Gastrocnemius medialis (tissue), 4 donors: ENCODE results near the gene VGLL3. TPM values are rescaled to one million over a fixed set of nuclear protein-coding genes. Genes with fewer than 3 reads are reported as not detected.

Experiments
- ATAC-seq, 2 donors: fragments of 150-250 bp; one replicate each; pipeline ENCODE4 v1.9.1; 2016
- DNase-seq, 2 donors: peaks; one replicate each; pipeline ENCODE4 v3.0.0-alpha.2; 2019
- H3K27ac ChIP-seq, 4 donors: fragments of 200-600 bp; sonication (generic); 1 replicate in 1 of 4; 2 replicates in 3 of 4; pipeline ENCODE4 v1.5.1; 2016 to 2018; ENCODE audit warnings: mild to moderate bottlenecking in 2 of 4, moderate library complexity in 1 of 4
- H3K27me3 ChIP-seq, 3 donors: fragments of 200-600 bp; sonication (generic) in 2 of 3; 1 replicate in 1 of 3; 2 replicates in 2 of 3; pipeline versions ENCODE4 v1.5.1 to v1.6.0; 2016 to 2019; ENCODE audit warnings: mild to moderate bottlenecking in 1 of 3, moderate library complexity in 1 of 3
- H3K36me3 ChIP-seq, 2 donors: fragments of 200-600 bp; sonication (generic) in 1 of 2; one replicate each; pipeline ENCODE4 v1.5.1; 2017 to 2018
- H3K4me1 ChIP-seq, 2 donors: fragments of 200-600 bp; sonication (generic) in 1 of 2; one replicate each; pipeline ENCODE4 v1.5.1; 2016 to 2017; ENCODE audit warnings: mild to moderate bottlenecking in 2 of 2
- H3K4me3 ChIP-seq, 4 donors: fragments of 200-600 bp; sonication (generic) in 3 of 4; 1 replicate in 1 of 4; 2 replicates in 3 of 4; pipeline ENCODE4 v1.5.1; 2016 to 2019; ENCODE audit warnings: mild to moderate bottlenecking in 2 of 4
- H3K9me3 ChIP-seq, 3 donors: fragments of 200-600 bp; sonication (generic) in 2 of 3; 1 replicate in 1 of 3; 2 replicates in 2 of 3; pipeline ENCODE4 v1.5.1; 2016 to 2019
- POLR2A ChIP-seq, 2 donors: fragments of 450-650 bp; IDR thresholded peaks; one replicate each; pipeline ENCODE4 v1.6.1; 2017; ENCODE audit warnings: antibody characterized with exemption in 2 of 2, mild to moderate bottlenecking in 2 of 2, moderate library complexity in 2 of 2
- in situ Hi-C, 4 donors: fragments of 200-750 bp; cut with MboI; loops; one replicate each; pipeline versions ENCODE4 v1.15.0 to v1.8.0; 2017; ENCODE audit warnings: low sequenced_read_pairs in 4 of 4
- intact Hi-C: fragments of 100-400 bp; cut with DNase I; formaldehyde crosslinking; loops from one replicate; pipeline ENCODE4 v1.15.1; 2023; ENCODE audit warnings: low total_unique reads
- total RNA-seq, 4 donors: library from RNA; depleted of rRNA; stranded (reverse); fragments of >200 nt; gene quantifications; one replicate each; pipeline versions ENCODE4 v1.1.0 to v1.2.3, GENCODE V29; 2016
- TF ChIP-seq, protein P1 (sequence below), 5 experiments: fragments of 450-650 bp in 3 of 5; fragments of 200-600 bp in 2 of 5; sonication (generic) in 2 of 5; IDR thresholded peaks in 4 of 5; conservative IDR thresholded peaks in 1 of 5; 1 replicate in 4 of 5; 2 replicates in 1 of 5; pipeline ENCODE4 v1.5.1; 2016 to 2019; ENCODE audit warnings: antibody characterized with exemption in 5 of 5, mild to moderate bottlenecking in 3 of 5, moderate library complexity in 3 of 5

The VGLL3 gene
- total RNA-seq, 4 donors from 2014 or later: 3.5 to 9.5 (median 5.6) TPM

DNA sequence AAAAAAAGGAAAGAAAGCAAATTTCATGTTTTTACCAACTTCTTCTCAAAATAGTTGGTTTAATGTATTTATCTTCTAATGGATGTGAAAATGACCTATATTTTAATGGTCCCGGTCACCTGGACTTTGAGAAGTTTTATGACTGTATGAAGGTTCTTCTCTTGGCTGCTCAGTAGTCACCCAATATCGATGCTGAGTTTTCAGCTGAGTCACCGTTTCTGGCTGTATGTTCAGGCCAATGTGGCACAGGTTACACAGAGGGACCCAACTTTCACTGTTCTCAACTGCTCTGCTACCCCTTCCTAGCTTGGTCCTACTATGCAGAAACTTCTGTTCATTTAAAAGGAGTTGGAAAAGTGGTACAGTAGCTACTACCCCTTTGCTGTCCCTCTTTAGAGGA lies 25.8 kb downstream of the VGLL3 start:
- Histone ChIP-seq H3K27ac (no peak overlapping the region), H3K27me3 (no peaks in the 10 kb centered on the region), H3K36me3 (no peaks in the 10 kb centered on the region), H3K9me3 (no peaks in the 10 kb centered on the region), H3K4me1 (no peaks in the 10 kb centered on the region), H3K4me3 (no peak overlapping the region)
- in situ Hi-C loops (loop anchor here in 1 of 4 donors (25.0 kb wide), 1 partner anchor 197 kb away; no protein-coding TSS in a partner anchor), intact Hi-C loops (no loop called here)
- ATAC-seq: no peak
- TF ChIP-seq, protein P1, sequence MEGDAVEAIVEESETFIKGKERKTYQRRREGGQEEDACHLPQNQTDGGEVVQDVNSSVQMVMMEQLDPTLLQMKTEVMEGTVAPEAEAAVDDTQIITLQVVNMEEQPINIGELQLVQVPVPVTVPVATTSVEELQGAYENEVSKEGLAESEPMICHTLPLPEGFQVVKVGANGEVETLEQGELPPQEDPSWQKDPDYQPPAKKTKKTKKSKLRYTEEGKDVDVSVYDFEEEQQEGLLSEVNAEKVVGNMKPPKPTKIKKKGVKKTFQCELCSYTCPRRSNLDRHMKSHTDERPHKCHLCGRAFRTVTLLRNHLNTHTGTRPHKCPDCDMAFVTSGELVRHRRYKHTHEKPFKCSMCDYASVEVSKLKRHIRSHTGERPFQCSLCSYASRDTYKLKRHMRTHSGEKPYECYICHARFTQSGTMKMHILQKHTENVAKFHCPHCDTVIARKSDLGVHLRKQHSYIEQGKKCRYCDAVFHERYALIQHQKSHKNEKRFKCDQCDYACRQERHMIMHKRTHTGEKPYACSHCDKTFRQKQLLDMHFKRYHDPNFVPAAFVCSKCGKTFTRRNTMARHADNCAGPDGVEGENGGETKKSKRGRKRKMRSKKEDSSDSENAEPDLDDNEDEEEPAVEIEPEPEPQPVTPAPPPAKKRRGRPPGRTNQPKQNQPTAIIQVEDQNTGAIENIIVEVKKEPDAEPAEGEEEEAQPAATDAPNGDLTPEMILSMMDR (IDR thresholded peaks at IDR 0.05 in 4 of 5, conservative IDR thresholded peaks at IDR 0.05 in 1 of 5): no peak
- TF ChIP-seq POLR2A (IDR thresholded peaks at IDR 0.05): no peak
- no peak for DNase-seq

DNA sequence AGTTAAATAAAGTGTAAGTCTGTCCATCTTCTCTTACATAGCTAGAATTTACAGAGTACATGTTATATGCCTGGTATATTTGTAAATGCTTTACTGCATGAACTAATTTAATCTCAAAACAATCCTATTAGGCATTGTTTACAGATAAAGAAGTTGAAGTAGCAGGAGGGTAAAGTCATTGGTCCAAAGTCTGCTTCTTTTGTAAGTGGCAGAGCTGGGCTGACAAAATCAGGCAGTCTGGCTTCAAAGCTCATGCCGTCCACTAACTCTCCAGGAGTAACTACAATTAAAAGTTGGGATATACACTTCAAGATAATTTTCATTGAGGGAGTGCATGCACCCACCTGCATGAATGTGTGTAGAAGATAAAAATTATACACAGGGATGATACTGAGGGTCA lies 27.3 kb downstream of the VGLL3 start:
- Histone ChIP-seq H3K36me3 (no peaks in the 10 kb centered on the region), H3K27me3 (no peaks in the 10 kb centered on the region), H3K9me3 (no peaks in the 10 kb centered on the region), H3K4me1 (no peaks in the 10 kb centered on the region), H3K27ac (no peak overlapping the region), H3K4me3 (no peak overlapping the region)
- no peak for ATAC-seq
- intact Hi-C loops (no loop called here), in situ Hi-C loops (loop anchor here in 1 of 4 donors (25.0 kb wide), 1 partner anchor 199 kb away; no protein-coding TSS in a partner anchor)
- DNase-seq: no peak
- TF ChIP-seq POLR2A (IDR thresholded peaks at IDR 0.05): no peak
- TF ChIP-seq, protein P1 (IDR thresholded peaks at IDR 0.05 in 4 of 5, conservative IDR thresholded peaks at IDR 0.05 in 1 of 5): no peak

DNA sequence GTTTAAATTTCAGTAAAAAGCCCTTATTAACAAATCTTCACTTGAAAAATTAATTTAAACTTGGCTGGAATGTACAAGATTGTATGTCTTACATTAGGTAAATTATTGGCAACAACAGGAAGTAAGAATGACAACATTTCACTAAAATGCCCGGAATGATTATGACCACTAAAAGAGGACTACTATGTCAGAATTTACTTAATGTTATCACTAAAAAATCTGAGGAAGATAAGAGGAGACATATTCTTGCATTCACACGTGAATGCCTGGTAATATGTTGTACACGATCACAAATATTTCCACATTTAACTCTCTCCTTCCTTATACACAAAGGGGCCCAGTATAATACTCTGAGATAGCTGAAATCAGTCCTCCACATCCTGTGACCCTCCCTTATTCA lies 29.7 kb downstream of the VGLL3 start:
- intact Hi-C loops: no loop called here
- TF ChIP-seq POLR2A (IDR thresholded peaks at IDR 0.05): no peak
- TF ChIP-seq, protein P1 (IDR thresholded peaks at IDR 0.05 in 4 of 5, conservative IDR thresholded peaks at IDR 0.05 in 1 of 5): no peak

DNA sequence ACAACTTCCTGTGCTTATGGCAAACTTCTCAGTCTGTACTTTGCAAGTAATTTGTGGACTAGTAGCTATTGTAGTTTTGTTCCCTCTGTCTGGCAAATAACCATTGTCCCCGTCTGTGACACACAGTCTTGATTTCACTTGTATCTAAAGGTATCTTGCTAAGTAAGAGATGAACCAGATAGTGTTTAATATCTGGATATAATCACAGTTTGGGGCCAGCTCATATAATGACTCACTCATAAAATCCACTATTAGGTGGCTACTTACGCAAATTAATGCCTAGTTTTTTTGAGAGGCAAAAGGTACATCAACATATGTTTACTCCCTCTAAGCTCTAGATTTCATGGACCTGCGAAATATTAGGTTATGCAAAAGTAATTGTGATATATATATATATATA lies 30.4 kb downstream of the VGLL3 start:
- no peak for DNase-seq
- intact Hi-C loops (no loop called here), in situ Hi-C loops (loop anchor here in 1 of 4 donors (25.0 kb wide), 1 partner anchor 202 kb away; no protein-coding TSS in a partner anchor)
- Histone ChIP-seq H3K4me1 (no peaks in the 10 kb centered on the region), H3K36me3 (no peaks in the 10 kb centered on the region), H3K27ac (no peak overlapping the region), H3K9me3 (no peaks in the 10 kb centered on the region), H3K4me3 (no peak overlapping the region), H3K27me3 (no peaks in the 10 kb centered on the region)
- TF ChIP-seq POLR2A (IDR thresholded peaks at IDR 0.05): no peak
- TF ChIP-seq, protein P1 (IDR thresholded peaks at IDR 0.05 in 4 of 5, conservative IDR thresholded peaks at IDR 0.05 in 1 of 5): no peak
- ATAC-seq: no peak

More for the DNA sequence above, 29.7 kb downstream of the VGLL3 start:
- no peaks in the 10 kb centered on the region for H3K36me3 ChIP-seq
- H3K9me3 ChIP-seq: no peaks in the 10 kb centered on the region
- no peak overlapping the region for H3K27ac ChIP-seq
- H3K4me3 ChIP-seq: no peak overlapping the region
- H3K4me1 ChIP-seq: no peaks in the 10 kb centered on the region
- no peaks in the 10 kb centered on the region for H3K27me3 ChIP-seq
- DNase-seq (no peak), ATAC-seq (no peak)
- in situ Hi-C loops: loop anchor here in 1 of 4 donors (25.0 kb wide), 1 partner anchor 201 kb away; no protein-coding TSS in a partner anchor

DNA sequence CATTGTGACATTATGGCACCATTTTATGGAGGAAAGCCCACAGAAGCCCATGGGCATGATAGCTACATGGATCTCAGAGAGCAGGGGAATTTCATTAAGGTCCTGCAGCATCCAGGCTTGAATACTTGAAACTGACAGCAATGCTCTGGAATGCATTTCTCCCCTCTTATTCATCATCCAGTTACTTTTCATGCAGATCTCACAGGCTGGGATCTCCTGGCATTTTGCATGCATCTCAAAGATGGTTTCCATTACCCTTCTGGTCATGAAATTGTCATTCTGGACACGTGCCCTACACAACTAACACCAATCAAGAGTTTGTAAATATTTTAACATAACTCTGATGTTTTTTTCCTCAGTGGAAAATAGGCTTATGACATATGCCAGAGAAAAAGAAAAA lies 32.4 kb downstream of the VGLL3 start:
- TF ChIP-seq POLR2A (IDR thresholded peaks at IDR 0.05): no peak
- TF ChIP-seq, protein P1 (IDR thresholded peaks at IDR 0.05 in 4 of 5, conservative IDR thresholded peaks at IDR 0.05 in 1 of 5): no peak
- Histone ChIP-seq H3K4me1 (no peaks in the 10 kb centered on the region), H3K27me3 (no peaks in the 10 kb centered on the region), H3K27ac (no peak overlapping the region), H3K4me3 (no peak overlapping the region), H3K9me3 (no peaks in the 10 kb centered on the region), H3K36me3 (no peaks in the 10 kb centered on the region)
- ATAC-seq (no peak), DNase-seq (no peak)
- in situ Hi-C loops: loop anchor here in 1 of 4 donors (25.0 kb wide), 1 partner anchor 204 kb away; no protein-coding TSS in a partner anchor
- intact Hi-C loops: no loop called here
